HepG2 (cell line): ENCODE results near the gene MFSD12. TPM values are rescaled to one million over a fixed set of nuclear protein-coding genes. Genes with fewer than 3 reads are reported as not detected.

Experiments used
- ATM ChIP-seq: fragments of 450-650 bp; IDR thresholded peaks from 2 replicates; pipeline ENCODE4 v1.7.1; 2017; ENCODE audit warnings: mild to moderate bottlenecking, borderline replicate concordance
- CAMTA2 ChIP-seq: sonication (generic); formaldehyde crosslinking; IDR thresholded peaks from 2 replicates; pipeline ENCODE4 v1.4.0; 2020; ENCODE audit warnings: mild to moderate bottlenecking, missing genetic modification reagents, borderline replicate concordance
- CEBPB ChIP-seq: IDR thresholded peaks from 2 replicates; pipeline ENCODE4 v1.6.1; 2011; ENCODE audit warnings: low read depth, low read length, improper control_type of control experiment, borderline replicate concordance
- FOXK2 ChIP-seq: fragments of 450-650 bp; IDR thresholded peaks from 2 replicates; pipeline ENCODE4 v1.6.1; 2016
- ISL2 ChIP-seq: sonication (generic); formaldehyde crosslinking; IDR thresholded peaks from 2 replicates; pipeline ENCODE4 v1.5.0; 2020; ENCODE audit warnings: missing genetic modification reagents
- JARID2 ChIP-seq: sonication (generic); formaldehyde crosslinking; IDR thresholded peaks from 2 replicates; pipeline ENCODE4 v1.8.1; 2023; ENCODE audit warnings: missing genetic modification reagents, inconsistent platforms; ENCODE audit not compliant: insufficient replicate concordance
- KDM5B ChIP-seq: sonication (generic); formaldehyde crosslinking; IDR thresholded peaks from 2 replicates; pipeline ENCODE4 v1.4.0; 2020; ENCODE audit warnings: missing genetic modification reagents, mild to moderate bottlenecking, borderline replicate concordance
- MLLT10 ChIP-seq: sonication (generic); formaldehyde crosslinking; IDR thresholded peaks from 2 replicates; pipeline ENCODE4 v1.4.0; 2020; ENCODE audit warnings: missing genetic modification reagents
- PREB ChIP-seq: sonication (generic); formaldehyde crosslinking; IDR thresholded peaks from 2 replicates; pipeline ENCODE4 v1.4.0; 2020; ENCODE audit warnings: missing genetic modification reagents
- SP1 ChIP-seq, 2 experiments: fragments of 450-650 bp in 1 of 2; sonication (generic) in 1 of 2; formaldehyde crosslinking in 1 of 2; IDR thresholded peaks; 2 replicates each; pipeline versions ENCODE4 v1.4.0 to v1.6.1; 2016 to 2020; ENCODE audit warnings: missing genetic modification reagents in 1 of 2
- ZBTB25 ChIP-seq: IDR thresholded peaks from 2 replicates; pipeline ENCODE4 v1.6.1; 2018; ENCODE audit warnings: missing genetic modification reagents
- ZNF256 ChIP-seq: sonication (generic); formaldehyde crosslinking; conservative IDR thresholded peaks from 2 replicates; pipeline ENCODE4 v1.4.0; 2020; ENCODE audit warnings: missing genetic modification reagents
- ZNF496 ChIP-seq: sonication (generic); formaldehyde crosslinking; IDR thresholded peaks from 2 replicates; pipeline ENCODE4 v1.8.1; 2023; ENCODE audit warnings: mild to moderate bottlenecking, moderate library complexity, missing genetic modification reagents; ENCODE audit not compliant: insufficient replicate concordance
- ZNF512B ChIP-seq: sonication (generic); formaldehyde crosslinking; IDR thresholded peaks from 2 replicates; pipeline ENCODE4 v1.5.1; 2020; ENCODE audit warnings: missing genetic modification reagents, mild to moderate bottlenecking, borderline replicate concordance
- ZNF530 ChIP-seq: sonication (generic); formaldehyde crosslinking; IDR thresholded peaks from 2 replicates; pipeline ENCODE4 v1.5.0; 2020; ENCODE audit warnings: low read depth, mild to moderate bottlenecking, missing genetic modification reagents
- ZNF550 ChIP-seq: sonication (generic); formaldehyde crosslinking; IDR thresholded peaks from 2 replicates; pipeline ENCODE4 v1.4.0; 2020; ENCODE audit warnings: mild to moderate bottlenecking, missing genetic modification reagents, borderline replicate concordance
- ZNF660 ChIP-seq: sonication (generic); formaldehyde crosslinking; IDR thresholded peaks from 2 replicates; pipeline ENCODE4 v1.5.1; 2020; ENCODE audit warnings: mild to moderate bottlenecking, low read depth, missing genetic modification reagents, borderline replicate concordance
- ZNF777 ChIP-seq: sonication (generic); formaldehyde crosslinking; IDR thresholded peaks from 2 replicates; pipeline ENCODE4 v1.4.0; 2020; ENCODE audit warnings: missing genetic modification reagents
- ZNF879 ChIP-seq: sonication (generic); formaldehyde crosslinking; IDR thresholded peaks from 2 replicates; pipeline ENCODE4 v1.8.1; 2023; ENCODE audit warnings: missing genetic modification reagents
- ZSCAN29 ChIP-seq: sonication (generic); formaldehyde crosslinking; conservative IDR thresholded peaks from 2 replicates; pipeline ENCODE4 v1.4.0; 2020; ENCODE audit warnings: mild to moderate bottlenecking, missing genetic modification reagents
- ZZZ3 ChIP-seq: sonication (generic); formaldehyde crosslinking; IDR thresholded peaks from 2 replicates; pipeline ENCODE4 v1.4.0; 2020; ENCODE audit warnings: missing genetic modification reagents, mild to moderate bottlenecking, borderline replicate concordance
- polyA plus RNA-seq, 8 experiments: library from polyadenylated mRNA; depleted of rRNA in 3 of 8; stranded (reverse) in 7 of 8; unstranded in 1 of 8; fragments of >200 nt; fragmentation: Illumina TruSeq in 4 of 8; extraction: Trizol in 4 of 8; gene quantifications; 2 replicates each; pipeline versions ENCODE4 v1.2.1 to v1.2.3, GENCODE V29; 2011 to 2016; ENCODE audit warnings: low read depth in 4 of 8, missing spikeins in 1 of 8, mixed read lengths in 1 of 8; ENCODE audit not compliant: insufficient read depth in 1 of 8
- total RNA-seq, 5 experiments: library from RNA; depleted of rRNA; stranded (reverse); fragments of >200 nt; fragmentation: Illumina TruSeq; extraction: Trizol; gene quantifications; 2 replicates each; pipeline ENCODE4 v1.2.3, GENCODE V29; 2016; ENCODE audit warnings: low read depth in 1 of 5
- TF ChIP-seq, protein P1 (sequence below): sonication (generic); formaldehyde crosslinking; conservative IDR thresholded peaks from 2 replicates; pipeline ENCODE4 v1.5.0; 2020; ENCODE audit warnings: missing genetic modification reagents

Gene MFSD12
- total and polyA plus RNA-seq, 2 of the 13 experiments (the other 11 are each of a cell fraction or from before 2014, with no cell fraction given) = 27.2 to 29.1 TPM

DNA sequence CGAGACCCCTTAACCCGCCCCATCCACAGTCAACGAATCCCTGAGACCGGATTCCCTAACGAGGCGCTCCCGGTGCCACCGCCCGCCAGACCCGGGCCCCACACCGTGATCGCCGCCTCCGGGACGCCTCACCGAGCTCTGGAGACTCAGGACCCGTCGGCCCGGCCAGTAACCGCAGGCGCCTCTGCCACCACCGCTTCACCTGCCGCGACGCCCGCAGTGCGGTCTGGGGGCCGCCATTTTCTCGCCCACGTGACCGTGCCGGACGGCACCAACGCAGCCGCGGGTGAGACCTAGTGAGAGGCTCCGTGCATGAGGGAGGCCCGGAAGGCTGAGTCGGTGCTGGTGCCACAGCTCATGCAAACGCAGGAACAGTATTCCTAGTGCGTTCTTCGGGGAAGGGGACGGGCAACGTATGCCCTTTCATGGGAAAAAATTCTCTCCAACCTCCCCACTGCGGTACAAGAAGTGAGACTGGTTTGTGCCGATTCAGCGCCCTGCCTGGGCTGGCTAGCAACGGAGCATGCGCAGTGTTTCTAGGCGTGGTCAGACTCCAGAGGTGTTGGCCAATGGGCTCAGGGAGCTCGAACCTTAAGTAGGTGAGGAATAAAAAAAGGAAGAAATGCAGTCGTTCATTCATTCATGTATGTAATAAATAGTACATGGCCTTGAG is 56.8 kb downstream of the MFSD12 start, which contains the start of gene DOHH (continued):
- TF ChIP-seq ZNF512B (CRISPR knock-in tag) (no peak), FOXK2 (peak; percentile 100), SP1 (IDR thresholded peaks at IDR 0.05) (no peak), SP1 (CRISPR knock-in tag; IDR thresholded peaks at IDR 0.05) (peak; percentile 60), ZNF530 (no peak), ZNF777 (CRISPR knock-in tag) (no peak; the same call in 1 of the 2 replicates), ZNF550 (CRISPR knock-in tag) (peak; percentile 52; the same call in 1 of the 2 replicates), ATM (no peak), PREB (CRISPR knock-in tag) (no peak), JARID2 (CRISPR knock-in tag) (peak; percentile 39), ZBTB25 (CRISPR knock-in tag) (peak; percentile 82; the same call in 1 of the 2 replicates), CAMTA2 (peak; percentile 48; the same call in 1 of the 2 replicates), ZNF256 (no peak), ZNF496 (no peak), ZNF879 (CRISPR knock-in tag) (peak; percentile 92; the same call in 1 of the 2 replicates), ZSCAN29 (0 out of 2 replicates have a peak, but pooled peaks have one; percentile 61), ZNF660 (no peak), ZZZ3 (CRISPR knock-in tag) (no peak), CEBPB (peak; percentile 63; the same call in 1 of the 2 replicates), KDM5B (CRISPR knock-in tag) (peak; percentile 90; the same call in 1 of the 2 replicates), ISL2 (CRISPR knock-in tag) (no peak; the same call in 1 of the 2 replicates), MLLT10 (CRISPR knock-in tag) (no peak)
- TF ChIP-seq, protein P1, sequence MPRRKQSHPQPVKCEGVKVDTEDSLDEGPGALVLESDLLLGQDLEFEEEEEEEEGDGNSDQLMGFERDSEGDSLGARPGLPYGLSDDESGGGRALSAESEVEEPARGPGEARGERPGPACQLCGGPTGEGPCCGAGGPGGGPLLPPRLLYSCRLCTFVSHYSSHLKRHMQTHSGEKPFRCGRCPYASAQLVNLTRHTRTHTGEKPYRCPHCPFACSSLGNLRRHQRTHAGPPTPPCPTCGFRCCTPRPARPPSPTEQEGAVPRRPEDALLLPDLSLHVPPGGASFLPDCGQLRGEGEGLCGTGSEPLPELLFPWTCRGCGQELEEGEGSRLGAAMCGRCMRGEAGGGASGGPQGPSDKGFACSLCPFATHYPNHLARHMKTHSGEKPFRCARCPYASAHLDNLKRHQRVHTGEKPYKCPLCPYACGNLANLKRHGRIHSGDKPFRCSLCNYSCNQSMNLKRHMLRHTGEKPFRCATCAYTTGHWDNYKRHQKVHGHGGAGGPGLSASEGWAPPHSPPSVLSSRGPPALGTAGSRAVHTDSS (CRISPR knock-in tag) = no peak
